Measurements from ENCODE around the gene RABL2B. TPM values are rescaled to one million over a fixed set of nuclear protein-coding genes. Genes with fewer than 3 reads are reported as not detected.
"Not testable (repeated sequence)": the region's sequence is repeated elsewhere in the genome, so short reads cannot be mapped to it uniquely, and the experiment has no call there.

RABL2B gene
- total RNA-seq, 1 experiment from 2014 or later: 19.0 TPM

DNA sequence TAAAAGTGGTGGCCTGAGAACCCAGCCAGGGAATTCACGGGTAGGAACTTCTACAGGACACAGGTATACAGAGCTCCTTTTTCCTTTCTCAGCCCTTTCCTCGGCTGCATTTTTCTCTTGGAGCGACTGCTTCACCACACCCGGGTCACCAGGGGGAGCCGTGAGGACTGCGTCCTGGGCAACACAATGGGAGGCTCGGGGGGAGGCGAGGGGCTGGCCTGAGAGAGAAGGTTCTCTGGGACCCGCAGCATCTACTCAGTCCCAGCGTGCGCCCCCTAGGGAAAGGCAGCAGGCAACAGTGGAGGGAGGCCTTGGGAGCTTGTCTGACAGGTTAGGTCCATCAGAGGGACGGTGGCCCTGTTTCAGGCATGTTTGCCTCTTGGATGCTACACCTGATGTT is 8.3 kb downstream of the RABL2B start:
- not testable (repeated sequence) for H3K4me1 Mint-ChIP-seq; H4K8ac ChIP-seq (replicated peaks; ENCODE audit: insufficient read length, low read depth, low read length); H4K91ac ChIP-seq (ENCODE audit: insufficient read length, low read depth, low read length); H3K27me3 Mint-ChIP-seq (ENCODE audit: low read depth); H3K23ac ChIP-seq (ENCODE audit: insufficient read length, low read depth, low read length); H3K14ac ChIP-seq (ENCODE audit: insufficient read depth, low read length); H2BK5ac ChIP-seq (ENCODE audit: insufficient read length, low read length); H3K23me2 ChIP-seq (ENCODE audit: insufficient read length, low read depth, low read length, poor library complexity, severe bottlenecking); H3K27ac ChIP-seq (ENCODE audit: insufficient read length, low read depth, low read length); H4K20me1 ChIP-seq (ENCODE audit: control insufficient read depth, insufficient read depth, insufficient read length); H3K9me3 ChIP-seq (ENCODE audit: control insufficient read depth, low read depth, low read length); H3K79me2 ChIP-seq (ENCODE audit: insufficient read depth, low read length); H2BK120ac ChIP-seq (ENCODE audit: low read depth, low read length, poor library complexity, severe bottlenecking); H3K4ac ChIP-seq (ENCODE audit: low read depth, low read length); H3K27ac Mint-ChIP-seq; H3K4me3 Mint-ChIP-seq; H2BK20ac ChIP-seq (ENCODE audit: low read depth, low read length, poor library complexity, severe bottlenecking); H3K4me2 ChIP-seq (ENCODE audit: insufficient read depth, insufficient read length, low read length); H3K27me3 ChIP-seq (ENCODE audit: insufficient read depth, low read length); H3K9me3 Mint-ChIP-seq; H2BK15ac ChIP-seq (ENCODE audit: low read depth, low read length); H3K9ac ChIP-seq (ENCODE audit: extremely low read depth, insufficient read length, low read length); H3K56ac ChIP-seq (ENCODE audit: insufficient read length, low read depth, low read length); H2AK5ac ChIP-seq (ENCODE audit: insufficient read length, low read length); H3T11ph ChIP-seq (ENCODE audit: low read length); H3K4me1 ChIP-seq (ENCODE audit: insufficient read depth, low read length); H3K36me3 Mint-ChIP-seq (ENCODE audit: insufficient read depth in 1 of 3, low read depth in 3 of 3); H2BK12ac ChIP-seq (ENCODE audit: insufficient read length, low read depth, low read length); H4K5ac ChIP-seq (ENCODE audit: insufficient read length, low read depth, low read length); H3K18ac ChIP-seq (ENCODE audit: insufficient read length, low read depth, low read length); H2AFZ ChIP-seq (ENCODE audit: low read length); H3K79me1 ChIP-seq (ENCODE audit: insufficient read depth, low read depth, low read length, poor library complexity, severe bottlenecking)
- WGBS (ENCODE audit: extremely low coverage, insufficient read length, low lambda C conversion rate): no CpG with 5 or more reads among the region's 12 CpGs
- DNase-seq: peak; percentile 94
- TF ChIP-seq, protein P1, sequence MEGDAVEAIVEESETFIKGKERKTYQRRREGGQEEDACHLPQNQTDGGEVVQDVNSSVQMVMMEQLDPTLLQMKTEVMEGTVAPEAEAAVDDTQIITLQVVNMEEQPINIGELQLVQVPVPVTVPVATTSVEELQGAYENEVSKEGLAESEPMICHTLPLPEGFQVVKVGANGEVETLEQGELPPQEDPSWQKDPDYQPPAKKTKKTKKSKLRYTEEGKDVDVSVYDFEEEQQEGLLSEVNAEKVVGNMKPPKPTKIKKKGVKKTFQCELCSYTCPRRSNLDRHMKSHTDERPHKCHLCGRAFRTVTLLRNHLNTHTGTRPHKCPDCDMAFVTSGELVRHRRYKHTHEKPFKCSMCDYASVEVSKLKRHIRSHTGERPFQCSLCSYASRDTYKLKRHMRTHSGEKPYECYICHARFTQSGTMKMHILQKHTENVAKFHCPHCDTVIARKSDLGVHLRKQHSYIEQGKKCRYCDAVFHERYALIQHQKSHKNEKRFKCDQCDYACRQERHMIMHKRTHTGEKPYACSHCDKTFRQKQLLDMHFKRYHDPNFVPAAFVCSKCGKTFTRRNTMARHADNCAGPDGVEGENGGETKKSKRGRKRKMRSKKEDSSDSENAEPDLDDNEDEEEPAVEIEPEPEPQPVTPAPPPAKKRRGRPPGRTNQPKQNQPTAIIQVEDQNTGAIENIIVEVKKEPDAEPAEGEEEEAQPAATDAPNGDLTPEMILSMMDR (conservative IDR thresholded peaks at IDR 0.05): peak; percentile 80

DNA sequence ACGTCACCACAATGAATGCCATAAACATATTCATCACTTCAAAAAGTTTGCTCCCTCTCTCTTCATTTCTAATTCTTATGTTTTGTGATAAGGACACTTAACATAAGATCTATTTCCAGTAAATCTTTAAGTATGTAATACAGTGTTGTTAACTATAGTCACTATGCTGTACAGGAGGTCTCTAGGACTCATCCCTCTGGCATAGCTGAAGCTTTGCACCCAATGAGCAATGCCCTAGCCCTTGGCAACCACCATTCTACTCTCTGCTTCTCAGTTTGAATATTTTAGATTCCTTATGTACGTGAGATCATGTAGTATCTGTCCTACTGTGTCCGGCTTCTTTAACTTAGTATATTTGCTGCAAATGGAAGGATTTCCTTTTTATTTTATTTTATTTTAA is 19.1 kb downstream of the RABL2B start:
- peaks cover 49% of the 10 kb centered on the region for H3K27me3 Mint-ChIP-seq (ENCODE audit: low read depth)
- WGBS (ENCODE audit: extremely low coverage, insufficient read length, low lambda C conversion rate): no CpG with 5 or more reads among the region's 3 CpGs

More for the DNA sequence above, 19.1 kb downstream of the RABL2B start:
- H4K5ac ChIP-seq (ENCODE audit: insufficient read length, low read depth, low read length); H3T11ph ChIP-seq (ENCODE audit: low read length); DNase-seq; H2AFZ ChIP-seq (ENCODE audit: low read length); H3K27ac Mint-ChIP-seq; H3K9me3 ChIP-seq (ENCODE audit: control insufficient read depth, low read depth, low read length); H3K4me1 ChIP-seq (ENCODE audit: insufficient read depth, low read length); H3K23me2 ChIP-seq (ENCODE audit: insufficient read length, low read depth, low read length, poor library complexity, severe bottlenecking); H3K27me3 ChIP-seq (ENCODE audit: insufficient read depth, low read length); H3K27ac ChIP-seq (ENCODE audit: insufficient read length, low read depth, low read length); H2BK5ac ChIP-seq (ENCODE audit: insufficient read length, low read length); H3K4me2 ChIP-seq (ENCODE audit: insufficient read depth, insufficient read length, low read length); H4K91ac ChIP-seq (ENCODE audit: insufficient read length, low read depth, low read length); H2BK12ac ChIP-seq (ENCODE audit: insufficient read length, low read depth, low read length); H3K79me2 ChIP-seq (ENCODE audit: insufficient read depth, low read length); H3K4me3 Mint-ChIP-seq; H3K79me1 ChIP-seq (ENCODE audit: insufficient read depth, low read depth, low read length, poor library complexity, severe bottlenecking); H3K9me3 Mint-ChIP-seq; H3K23ac ChIP-seq (ENCODE audit: insufficient read length, low read depth, low read length); H2BK20ac ChIP-seq (ENCODE audit: low read depth, low read length, poor library complexity, severe bottlenecking); H3K4me1 Mint-ChIP-seq; H3K56ac ChIP-seq (ENCODE audit: insufficient read length, low read depth, low read length); H3K36me3 Mint-ChIP-seq (ENCODE audit: insufficient read depth in 1 of 3, low read depth in 3 of 3); H3K4ac ChIP-seq (ENCODE audit: low read depth, low read length); H3K18ac ChIP-seq (ENCODE audit: insufficient read length, low read depth, low read length); H2AK5ac ChIP-seq (ENCODE audit: insufficient read length, low read length); H3K9ac ChIP-seq (ENCODE audit: extremely low read depth, insufficient read length, low read length); H4K20me1 ChIP-seq (ENCODE audit: control insufficient read depth, insufficient read depth, insufficient read length); H2BK15ac ChIP-seq (ENCODE audit: low read depth, low read length); H2BK120ac ChIP-seq (ENCODE audit: low read depth, low read length, poor library complexity, severe bottlenecking); H3K14ac ChIP-seq (ENCODE audit: insufficient read depth, low read length); H4K8ac ChIP-seq (replicated peaks; ENCODE audit: insufficient read length, low read depth, low read length): not testable (repeated sequence)
